ENCODE data around the gene ASCC2. TPM values are rescaled to one million over a fixed set of nuclear protein-coding genes. Genes with fewer than 3 reads are reported as not detected.

ASCC2 gene
- total RNA-seq, 1 experiment from 2014 or later = 43.6 TPM

DNA sequence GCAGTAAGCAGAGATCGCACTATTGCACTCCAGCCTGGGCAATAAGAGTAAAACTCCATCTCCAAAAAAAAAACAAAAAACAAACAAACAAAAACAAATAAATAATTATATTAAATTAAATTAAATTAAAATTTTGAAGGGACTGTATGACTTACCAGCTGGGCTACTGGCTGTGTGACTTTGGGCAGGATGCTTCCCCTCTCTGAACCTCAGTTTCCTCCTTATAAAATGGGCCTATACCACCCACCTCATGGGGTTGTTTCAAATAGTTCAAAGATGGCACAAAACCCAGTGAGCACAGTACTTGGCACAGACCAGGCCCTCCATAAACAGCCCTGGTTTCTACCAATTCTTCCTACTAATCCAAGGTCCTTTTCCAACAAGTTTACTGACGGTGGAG, 34.9 kb downstream of the ASCC2 start:
- Mint-ChIP-seq H3K4me1 (no peaks in the 10 kb centered on the region), H3K27me3 (ENCODE audit: low read depth) (no peaks in the 10 kb centered on the region), H3K27ac (no peak overlapping the region), H3K36me3 (peaks cover 30% of the 10 kb centered on the region), H3K4me3 (no peak overlapping the region), H3K9me3 (no peaks in the 10 kb centered on the region)
- ChIA-PET CTCF (interaction anchor here (2.4 kb wide), 1 partner anchor 202 kb away, joined by 9 read pairs; no protein-coding TSS in a partner anchor), POLR2A (no interaction called here)
- ATAC-seq (no peak), DNase-seq (ENCODE audit: low spot score) (no peak)
- TF ChIP-seq ZBTB21 (CRISPR knock-in tag; IDR thresholded peaks at IDR 0.05; ENCODE audit: borderline replicate concordance) (no peak), ZNF219 (CRISPR knock-in tag; IDR thresholded peaks at IDR 0.05; ENCODE audit: borderline replicate concordance) (no peak), CBFB (CRISPR knock-in tag; IDR thresholded peaks at IDR 0.05; ENCODE audit: low read depth) (no peak), ZNF425 (CRISPR knock-in tag; conservative IDR thresholded peaks at IDR 0.05) (no peak), NFATC4 (CRISPR knock-in tag; IDR thresholded peaks at IDR 0.05) (no peak), PRRX2 (CRISPR knock-in tag; IDR thresholded peaks at IDR 0.05) (no peak), MYBL2 (CRISPR knock-in tag; IDR thresholded peaks at IDR 0.05) (no peak), CREB1 (CRISPR knock-in tag; IDR thresholded peaks at IDR 0.05) (no peak), FOXP4 (CRISPR knock-in tag; IDR thresholded peaks at IDR 0.05) (no peak), JAZF1 (CRISPR knock-in tag; IDR thresholded peaks at IDR 0.05) (no peak), FOXK1 (CRISPR knock-in tag; IDR thresholded peaks at IDR 0.05) (no peak)
- TF ChIP-seq, protein P1, sequence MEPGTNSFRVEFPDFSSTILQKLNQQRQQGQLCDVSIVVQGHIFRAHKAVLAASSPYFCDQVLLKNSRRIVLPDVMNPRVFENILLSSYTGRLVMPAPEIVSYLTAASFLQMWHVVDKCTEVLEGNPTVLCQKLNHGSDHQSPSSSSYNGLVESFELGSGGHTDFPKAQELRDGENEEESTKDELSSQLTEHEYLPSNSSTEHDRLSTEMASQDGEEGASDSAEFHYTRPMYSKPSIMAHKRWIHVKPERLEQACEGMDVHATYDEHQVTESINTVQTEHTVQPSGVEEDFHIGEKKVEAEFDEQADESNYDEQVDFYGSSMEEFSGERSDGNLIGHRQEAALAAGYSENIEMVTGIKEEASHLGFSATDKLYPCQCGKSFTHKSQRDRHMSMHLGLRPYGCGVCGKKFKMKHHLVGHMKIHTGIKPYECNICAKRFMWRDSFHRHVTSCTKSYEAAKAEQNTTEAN (CRISPR knock-in tag; IDR thresholded peaks at IDR 0.05) = no peak
- TF ChIP-seq, protein P2, sequence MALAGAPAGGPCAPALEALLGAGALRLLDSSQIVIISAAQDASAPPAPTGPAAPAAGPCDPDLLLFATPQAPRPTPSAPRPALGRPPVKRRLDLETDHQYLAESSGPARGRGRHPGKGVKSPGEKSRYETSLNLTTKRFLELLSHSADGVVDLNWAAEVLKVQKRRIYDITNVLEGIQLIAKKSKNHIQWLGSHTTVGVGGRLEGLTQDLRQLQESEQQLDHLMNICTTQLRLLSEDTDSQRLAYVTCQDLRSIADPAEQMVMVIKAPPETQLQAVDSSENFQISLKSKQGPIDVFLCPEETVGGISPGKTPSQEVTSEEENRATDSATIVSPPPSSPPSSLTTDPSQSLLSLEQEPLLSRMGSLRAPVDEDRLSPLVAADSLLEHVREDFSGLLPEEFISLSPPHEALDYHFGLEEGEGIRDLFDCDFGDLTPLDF (CRISPR knock-in tag; IDR thresholded peaks at IDR 0.05) = no peak
- TF ChIP-seq, protein P3, sequence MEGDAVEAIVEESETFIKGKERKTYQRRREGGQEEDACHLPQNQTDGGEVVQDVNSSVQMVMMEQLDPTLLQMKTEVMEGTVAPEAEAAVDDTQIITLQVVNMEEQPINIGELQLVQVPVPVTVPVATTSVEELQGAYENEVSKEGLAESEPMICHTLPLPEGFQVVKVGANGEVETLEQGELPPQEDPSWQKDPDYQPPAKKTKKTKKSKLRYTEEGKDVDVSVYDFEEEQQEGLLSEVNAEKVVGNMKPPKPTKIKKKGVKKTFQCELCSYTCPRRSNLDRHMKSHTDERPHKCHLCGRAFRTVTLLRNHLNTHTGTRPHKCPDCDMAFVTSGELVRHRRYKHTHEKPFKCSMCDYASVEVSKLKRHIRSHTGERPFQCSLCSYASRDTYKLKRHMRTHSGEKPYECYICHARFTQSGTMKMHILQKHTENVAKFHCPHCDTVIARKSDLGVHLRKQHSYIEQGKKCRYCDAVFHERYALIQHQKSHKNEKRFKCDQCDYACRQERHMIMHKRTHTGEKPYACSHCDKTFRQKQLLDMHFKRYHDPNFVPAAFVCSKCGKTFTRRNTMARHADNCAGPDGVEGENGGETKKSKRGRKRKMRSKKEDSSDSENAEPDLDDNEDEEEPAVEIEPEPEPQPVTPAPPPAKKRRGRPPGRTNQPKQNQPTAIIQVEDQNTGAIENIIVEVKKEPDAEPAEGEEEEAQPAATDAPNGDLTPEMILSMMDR (IDR thresholded peaks at IDR 0.05) = no peak

DNA sequence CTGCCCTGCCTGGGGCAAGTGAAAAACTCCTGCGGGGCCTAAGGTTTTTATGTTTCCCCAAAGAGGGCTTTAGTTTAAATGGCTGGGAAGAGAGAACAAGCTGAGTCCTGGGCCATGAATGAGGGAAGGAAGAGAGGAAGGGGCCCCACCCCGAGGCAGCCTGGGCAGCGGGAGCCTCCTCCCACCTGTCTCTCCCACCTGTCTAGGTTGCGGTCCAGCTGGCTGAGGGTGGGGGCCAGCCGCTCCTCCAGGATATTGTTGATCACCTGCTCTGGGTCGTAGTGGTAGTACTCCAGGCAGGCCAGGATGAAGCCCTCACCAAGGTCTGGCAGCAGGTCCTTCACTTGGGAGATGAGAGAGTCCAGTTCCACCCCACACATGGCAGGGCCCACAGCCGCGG, 36.3 kb downstream of the ASCC2 start:
- Mint-ChIP-seq H3K9me3 (no peaks in the 10 kb centered on the region), H3K27me3 (ENCODE audit: low read depth) (no peaks in the 10 kb centered on the region), H3K4me3 (no peak overlapping the region), H3K4me1 (no peaks in the 10 kb centered on the region), H3K36me3 (peaks cover 27% of the 10 kb centered on the region), H3K27ac (no peak overlapping the region)
- no peak for ATAC-seq
- DNase-seq (ENCODE audit: low spot score) = no peak
- CTCF ChIA-PET = interaction anchor here (0.7 to 2.4 kb wide), 2 partner anchors 203 kb away, joined by 4 to 9 read pairs; no protein-coding TSS in a partner anchor
- POLR2A ChIA-PET = no interaction called here
- TF ChIP-seq ESRRA (CRISPR knock-in tag; IDR thresholded peaks at IDR 0.05; ENCODE audit: borderline replicate concordance) = no peak
- no peak for TF ChIP-seq NR3C1 (CRISPR knock-in tag; conservative IDR thresholded peaks at IDR 0.05; ENCODE audit: low read depth)
- no peak for TF ChIP-seq MXD4 (CRISPR knock-in tag; IDR thresholded peaks at IDR 0.05; ENCODE audit: borderline replicate concordance)
- no peak for TF ChIP-seq ATF6 (CRISPR knock-in tag; IDR thresholded peaks at IDR 0.05)
- TF ChIP-seq, protein P2 (CRISPR knock-in tag; IDR thresholded peaks at IDR 0.05) = no peak
- TF ChIP-seq TP53 (CRISPR knock-in tag; IDR thresholded peaks at IDR 0.05) = no peak
- TF ChIP-seq, protein P4, sequence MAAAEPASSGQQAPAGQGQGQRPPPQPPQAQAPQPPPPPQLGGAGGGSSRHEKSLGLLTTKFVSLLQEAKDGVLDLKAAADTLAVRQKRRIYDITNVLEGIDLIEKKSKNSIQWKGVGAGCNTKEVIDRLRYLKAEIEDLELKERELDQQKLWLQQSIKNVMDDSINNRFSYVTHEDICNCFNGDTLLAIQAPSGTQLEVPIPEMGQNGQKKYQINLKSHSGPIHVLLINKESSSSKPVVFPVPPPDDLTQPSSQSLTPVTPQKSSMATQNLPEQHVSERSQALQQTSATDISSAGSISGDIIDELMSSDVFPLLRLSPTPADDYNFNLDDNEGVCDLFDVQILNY (CRISPR knock-in tag; IDR thresholded peaks at IDR 0.05) = no peak

All from WTC11 (cell line).